ENCODE data around the gene KCNH3.

The KCNH3 gene

GRCh38 chr12:49541140-49541861, 2.5 kb downstream of the KCNH3 start:
- Histone ChIP-seq H3K4me2 (ENCODE audit: low read depth, low read length, poor library complexity, severe bottlenecking) (no peak overlapping the region), H3K36me3 (ENCODE audit: insufficient read depth, low read length) (no peaks in the 10 kb centered on the region), H3K9me2 (replicated peaks; ENCODE audit: low read depth, low read length) (no peaks in the 10 kb centered on the region), H3K9me3 (ENCODE audit: insufficient read depth, low read depth, low read length) (no peaks in the 10 kb centered on the region), H3K4me3 (ENCODE audit: low read length, poor library complexity, severe bottlenecking) (no peak overlapping the region), H3K79me2 (ENCODE audit: insufficient read depth, low read length) (no peaks in the 10 kb centered on the region), H3K27me3 (ENCODE audit: insufficient read depth, low read length, poor library complexity, severe bottlenecking) (peaks cover 9% of the 10 kb centered on the region), H3F3A (ENCODE audit: low read depth) (no peaks in the 10 kb centered on the region), H3K4me1 (ENCODE audit: insufficient read depth, low read length, poor library complexity, severe bottlenecking) (peaks cover 5% of the 10 kb centered on the region), H4K20me1 (ENCODE audit: insufficient read depth, low read length, poor library complexity, severe bottlenecking) (no peaks in the 10 kb centered on the region), H2AFZ (ENCODE audit: low read length) (no peak overlapping the region), H3K9ac (ENCODE audit: low read depth, low read length, poor library complexity, severe bottlenecking) (no peak overlapping the region)
- TF ChIP-seq EZH2phosphoT487 (IDR thresholded peaks at IDR 0.05; ENCODE audit: borderline replicate concordance) = no peak
- no peak for TF ChIP-seq CTCF (conservative IDR thresholded peaks at IDR 0.05; ENCODE audit: low read length)

- no peaks in the 10 kb centered on the region for H3K9me3 ChIP-seq (ENCODE audit: insufficient read depth, low read depth, low read length)
- no peak overlapping the region for H2AFZ ChIP-seq (ENCODE audit: low read length)
- H4K20me1 ChIP-seq (ENCODE audit: insufficient read depth, low read length, poor library complexity, severe bottlenecking) = no peaks in the 10 kb centered on the region
- H3K79me2 ChIP-seq (ENCODE audit: insufficient read depth, low read length) = no peaks in the 10 kb centered on the region
- H3K27me3 ChIP-seq (ENCODE audit: insufficient read depth, low read length, poor library complexity, severe bottlenecking) = peaks cover 9% of the 10 kb centered on the region
- no peaks in the 10 kb centered on the region for H3F3A ChIP-seq (ENCODE audit: low read depth)
- no peak overlapping the region for H3K9ac ChIP-seq (ENCODE audit: low read depth, low read length, poor library complexity, severe bottlenecking)
- H3K4me2 ChIP-seq (ENCODE audit: low read depth, low read length, poor library complexity, severe bottlenecking) = no peak overlapping the region
- peaks cover 5% of the 10 kb centered on the region for H3K4me1 ChIP-seq (ENCODE audit: insufficient read depth, low read length, poor library complexity, severe bottlenecking)
- H3K4me3 ChIP-seq (ENCODE audit: low read length, poor library complexity, severe bottlenecking) = no peak overlapping the region
- no peak for TF ChIP-seq CTCF (conservative IDR thresholded peaks at IDR 0.05; ENCODE audit: low read length)
- TF ChIP-seq EZH2phosphoT487 (IDR thresholded peaks at IDR 0.05; ENCODE audit: borderline replicate concordance) = no peak
- no peaks in the 10 kb centered on the region for H3K9me2 ChIP-seq (replicated peaks; ENCODE audit: low read depth, low read length)
- H3K36me3 ChIP-seq (ENCODE audit: insufficient read depth, low read length) = no peaks in the 10 kb centered on the region
These were observed 3.2 kb downstream of the KCNH3 start for GRCh38 chr12:49541911-49542505.

- no peaks in the 10 kb centered on the region for H3K9me2 ChIP-seq (replicated peaks; ENCODE audit: low read depth, low read length)
- no peaks in the 10 kb centered on the region for H3K9me3 ChIP-seq (ENCODE audit: insufficient read depth, low read depth, low read length)
- peaks cover 8% of the 10 kb centered on the region for H3K27me3 ChIP-seq (ENCODE audit: insufficient read depth, low read length, poor library complexity, severe bottlenecking)
- TF ChIP-seq EZH2phosphoT487 (IDR thresholded peaks at IDR 0.05; ENCODE audit: borderline replicate concordance) (no peak), CTCF (conservative IDR thresholded peaks at IDR 0.05; ENCODE audit: low read length) (no peak)
- H3K79me2 ChIP-seq (ENCODE audit: insufficient read depth, low read length) = no peaks in the 10 kb centered on the region
- no peaks in the 10 kb centered on the region for H3K36me3 ChIP-seq (ENCODE audit: insufficient read depth, low read length)
- H3K9ac ChIP-seq (ENCODE audit: low read depth, low read length, poor library complexity, severe bottlenecking) = no peak overlapping the region
- H2AFZ ChIP-seq (ENCODE audit: low read length) = no peak overlapping the region; the same call in 1 of the 2 replicates
- H3K4me2 ChIP-seq (ENCODE audit: low read depth, low read length, poor library complexity, severe bottlenecking) = no peak overlapping the region
- H3K4me1 ChIP-seq (ENCODE audit: insufficient read depth, low read length, poor library complexity, severe bottlenecking) = peaks cover 5% of the 10 kb centered on the region
- no peaks in the 10 kb centered on the region for H3F3A ChIP-seq (ENCODE audit: low read depth)
- no peak overlapping the region for H3K4me3 ChIP-seq (ENCODE audit: low read length, poor library complexity, severe bottlenecking)
- H4K20me1 ChIP-seq (ENCODE audit: insufficient read depth, low read length, poor library complexity, severe bottlenecking) = no peaks in the 10 kb centered on the region
These were observed 3.8 kb downstream of the KCNH3 start for GRCh38 chr12:49542592-49543160.
